Measurements from ENCODE around the gene NUDT14.

- TF ChIP-seq CTCF (conservative IDR thresholded peaks at IDR 0.05) (no peak), EZH2 (IDR thresholded peaks at IDR 0.05; ENCODE audit: low read depth) (no peak)
These were observed 40.1 kb downstream of the NUDT14 start for GRCh38 chr14:105141026-105141425.
